Skeletal muscle satellite cell (primary cell): ENCODE data around the gene TRHDE.
A peak's percentile ranks its signal among the peaks of the same experiment; 100 is the strongest.

Experiments used
- H3K27me3 ChIP-seq: 2 replicates; pipeline ENCODE4 v1.7.0; 2013; ENCODE audit warnings: low read length; ENCODE audit not compliant: control insufficient read depth, insufficient read depth
- H3K36me3 ChIP-seq: 2 replicates; pipeline ENCODE4 v1.7.0; 2013; ENCODE audit warnings: mild to moderate bottlenecking, control low read depth, low read length; ENCODE audit not compliant: insufficient read depth
- H3K4me1 ChIP-seq: 2 replicates; pipeline ENCODE4 v1.7.0; 2013; ENCODE audit warnings: low read length; ENCODE audit not compliant: control insufficient read depth, insufficient read depth
- H3K4me2 ChIP-seq: 2 replicates; pipeline ENCODE4 v1.7.0; 2013; ENCODE audit warnings: mild to moderate bottlenecking, low read length
- H3K4me3 ChIP-seq: 2 replicates; pipeline ENCODE4 v1.7.0; 2013; ENCODE audit warnings: low read length
- H3K9ac ChIP-seq: 2 replicates; pipeline ENCODE4 v1.7.0; 2013; ENCODE audit warnings: mild to moderate bottlenecking, low read depth, low read length, moderate library complexity
- H3K9me3 ChIP-seq: replicated peaks from 2 replicates; pipeline ENCODE4 v1.7.0; 2013; ENCODE audit warnings: mild to moderate bottlenecking, control low read depth, low read length

The TRHDE gene

DNA sequence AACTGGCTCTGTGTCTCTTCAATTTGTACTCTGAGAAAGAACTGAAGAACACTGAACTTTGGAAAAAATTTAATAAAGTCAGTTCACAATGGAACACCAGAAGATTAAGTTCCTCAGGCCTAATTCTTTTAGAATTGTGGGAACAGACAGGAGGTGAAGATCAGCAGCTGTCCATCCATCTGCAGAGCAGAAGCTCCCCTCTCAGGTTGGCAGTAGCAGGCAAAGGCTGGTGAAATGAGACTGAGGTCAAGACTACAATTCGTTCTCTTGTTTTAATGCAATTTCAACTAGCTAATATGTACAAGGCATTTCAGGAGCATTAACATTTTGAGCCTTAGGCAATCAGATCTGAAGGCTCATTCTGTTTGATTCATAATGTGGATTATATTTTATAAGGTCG, 10.3 kb upstream of the TRHDE start:
- Histone ChIP-seq H3K9me3 (no peaks in the 10 kb centered on the region), H3K27me3 (no peaks in the 10 kb centered on the region)

DNA sequence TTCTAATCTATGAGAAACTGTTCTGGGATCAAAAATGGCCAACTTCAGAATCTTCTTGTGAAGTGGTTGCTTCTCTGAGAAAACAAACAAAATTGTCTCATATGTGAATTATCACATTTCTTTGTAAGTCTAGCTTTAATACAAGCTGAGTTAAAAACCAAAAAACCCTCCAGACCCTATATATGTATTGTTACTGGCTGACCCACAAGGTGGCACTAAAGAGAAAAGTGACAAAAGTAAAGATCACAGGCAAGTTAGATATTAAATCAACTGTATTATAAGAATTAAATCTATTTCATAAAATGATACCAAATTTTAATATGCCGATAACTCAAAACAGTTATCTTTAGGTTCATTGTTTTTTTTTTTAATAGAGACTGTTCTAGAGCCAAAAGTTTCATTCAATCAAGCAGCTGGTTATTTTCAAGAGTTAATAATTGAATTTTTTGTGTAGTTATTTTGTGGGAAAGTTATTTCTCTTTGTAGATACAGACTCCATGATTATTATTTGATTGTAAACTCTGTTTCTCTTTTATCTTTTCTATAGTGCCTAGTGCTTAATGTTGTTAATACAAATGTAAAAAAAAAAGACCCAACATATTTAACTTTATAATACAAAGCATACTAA, 7.5 kb upstream of the TRHDE start:
- Histone ChIP-seq H3K27me3 (no peaks in the 10 kb centered on the region), H3K9ac (no peak overlapping the region), H3K36me3 (no peaks in the 10 kb centered on the region), H3K4me1 (no peaks in the 10 kb centered on the region), H3K9me3 (no peaks in the 10 kb centered on the region), H3K4me2 (no peak overlapping the region), H3K4me3 (no peak overlapping the region)

More for the DNA sequence above, 10.3 kb upstream of the TRHDE start:
- no peak overlapping the region for H3K4me2 ChIP-seq
- H3K9ac ChIP-seq = no peak overlapping the region
- no peaks in the 10 kb centered on the region for H3K4me1 ChIP-seq
- H3K36me3 ChIP-seq = no peaks in the 10 kb centered on the region
- H3K4me3 ChIP-seq = no peak overlapping the region

DNA sequence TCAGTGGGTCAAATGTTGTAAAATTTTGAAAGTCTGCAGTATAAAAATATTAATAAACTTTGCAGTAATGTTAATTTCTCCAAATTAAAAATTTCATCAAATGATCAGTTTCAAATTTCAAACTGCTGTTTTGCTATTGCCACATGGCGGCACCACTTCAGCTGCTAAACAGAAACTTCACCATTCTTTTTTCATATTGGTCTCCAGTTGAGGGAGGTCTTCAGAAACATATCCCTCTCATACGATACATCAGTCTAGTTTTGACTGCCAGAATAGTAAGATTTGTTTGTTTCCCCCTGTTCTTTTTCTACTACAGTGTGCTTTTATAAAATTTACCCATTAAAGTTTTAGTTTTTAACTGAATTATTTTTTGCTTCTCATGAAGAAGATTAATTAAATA, 4.2 kb upstream of the TRHDE start:
- peak overlapping the region; percentile 35 for H3K4me2 ChIP-seq
- peaks cover 4% of the 10 kb centered on the region for H3K4me1 ChIP-seq
- H3K9ac ChIP-seq = no peak overlapping the region
- H3K36me3 ChIP-seq = no peaks in the 10 kb centered on the region
- H3K27me3 ChIP-seq = peaks cover 7% of the 10 kb centered on the region
- peak overlapping the region; percentile 10 for H3K4me3 ChIP-seq
- no peaks in the 10 kb centered on the region for H3K9me3 ChIP-seq

DNA sequence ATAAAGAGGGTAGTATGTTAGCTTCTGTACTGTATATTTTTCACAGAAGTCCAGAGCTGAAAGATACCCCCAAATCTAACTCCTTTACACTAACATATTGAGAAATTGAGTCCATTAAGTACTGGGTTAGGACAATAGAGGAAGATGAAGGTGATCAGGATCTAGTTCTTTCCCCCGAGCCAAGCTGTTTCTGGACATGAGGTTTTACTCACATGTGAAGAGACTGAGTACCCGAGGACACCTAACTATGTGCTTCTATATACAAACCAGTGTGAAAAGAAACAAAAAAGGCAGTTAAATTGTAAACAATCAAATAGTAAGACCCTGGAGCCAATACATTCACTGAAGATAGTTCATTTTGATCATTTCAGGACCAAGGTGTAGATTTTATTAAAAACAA, 3.8 kb upstream of the TRHDE start:
- H3K9ac ChIP-seq = no peak overlapping the region
- peaks cover 11% of the 10 kb centered on the region for H3K27me3 ChIP-seq
- H3K4me2 ChIP-seq = peak overlapping the region; percentile 35
- peak overlapping the region; percentile 10 for H3K4me3 ChIP-seq
- peaks cover 8% of the 10 kb centered on the region for H3K4me1 ChIP-seq
- no peaks in the 10 kb centered on the region for H3K36me3 ChIP-seq
- no peaks in the 10 kb centered on the region for H3K9me3 ChIP-seq

DNA sequence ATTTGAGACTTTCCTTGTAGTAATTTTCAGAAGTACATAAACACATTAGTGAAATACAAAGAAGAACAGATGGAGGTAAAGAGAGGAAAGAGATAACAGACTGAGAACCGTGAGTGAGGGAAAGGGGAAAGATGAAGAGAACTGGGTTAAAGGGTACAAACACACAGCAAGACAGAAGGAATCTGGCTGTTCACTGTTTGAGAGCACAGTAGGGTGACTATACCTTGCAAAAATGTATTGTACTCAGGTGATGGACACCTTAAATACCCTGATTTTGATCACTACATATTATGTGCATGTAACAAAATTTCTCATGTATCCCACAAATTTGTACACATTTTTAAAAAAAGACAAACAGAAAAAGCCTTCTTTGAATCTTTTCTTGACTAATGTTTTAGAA, 2.7 kb upstream of the TRHDE start:
- Histone ChIP-seq H3K27me3 (peaks cover 21% of the 10 kb centered on the region), H3K9me3 (no peaks in the 10 kb centered on the region), H3K4me1 (peaks cover 10% of the 10 kb centered on the region), H3K4me2 (peak overlapping the region; percentile 94), H3K9ac (peak overlapping the region; percentile 64), H3K4me3 (peak overlapping the region; percentile 87), H3K36me3 (no peaks in the 10 kb centered on the region)

DNA sequence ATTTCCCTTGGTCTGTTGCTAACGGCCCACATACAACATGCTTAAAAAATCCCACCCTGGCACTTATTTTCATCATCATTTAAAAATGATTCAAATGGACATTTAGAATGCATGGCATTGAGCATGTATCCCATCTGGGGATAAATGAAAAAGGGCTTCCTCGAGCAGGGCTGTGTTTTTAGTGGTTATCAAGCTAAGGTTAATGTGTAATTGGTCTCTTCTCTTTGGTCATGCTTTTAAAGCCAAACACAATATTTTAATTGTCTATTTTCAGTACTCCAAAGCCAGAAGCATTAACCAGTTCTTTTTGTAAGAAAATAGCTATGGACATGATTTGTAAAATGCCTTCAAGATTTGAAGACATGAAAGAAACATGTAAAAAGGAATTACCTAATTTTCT, 1.9 kb upstream of the TRHDE start:
- peaks cover 10% of the 10 kb centered on the region for H3K4me1 ChIP-seq
- H3K36me3 ChIP-seq = no peaks in the 10 kb centered on the region
- H3K9me3 ChIP-seq = no peaks in the 10 kb centered on the region
- H3K9ac ChIP-seq = peak overlapping the region; percentile 64
- H3K27me3 ChIP-seq = peaks cover 23% of the 10 kb centered on the region
- H3K4me3 ChIP-seq = peak overlapping the region; percentile 87
- H3K4me2 ChIP-seq = peak overlapping the region; percentile 94

DNA sequence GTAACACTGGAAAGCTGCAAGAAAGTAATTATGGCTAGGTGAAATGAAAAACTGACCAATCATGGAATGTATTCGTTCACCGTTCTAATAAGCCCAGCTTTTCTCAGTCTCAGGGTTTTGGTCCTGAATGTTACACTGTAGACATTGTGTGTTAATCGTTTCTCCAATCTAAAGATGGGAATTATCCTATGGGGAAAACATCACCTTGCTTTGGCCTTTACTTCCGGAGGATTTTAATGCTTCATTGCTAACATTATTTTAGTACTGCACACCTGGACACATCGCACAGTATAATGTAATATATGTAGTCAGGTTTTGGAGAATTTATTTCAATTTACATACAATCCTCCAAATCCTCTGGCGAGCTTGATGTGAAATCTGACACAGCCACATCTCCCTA, 1.2 kb upstream of the TRHDE start:
- peak overlapping the region; percentile 94 for H3K4me2 ChIP-seq
- H3K4me3 ChIP-seq = peak overlapping the region; percentile 87
- peaks cover 23% of the 10 kb centered on the region for H3K27me3 ChIP-seq
- H3K4me1 ChIP-seq = peaks cover 10% of the 10 kb centered on the region
- no peaks in the 10 kb centered on the region for H3K36me3 ChIP-seq
- H3K9me3 ChIP-seq = no peaks in the 10 kb centered on the region
- H3K9ac ChIP-seq = peak overlapping the region; percentile 64

DNA sequence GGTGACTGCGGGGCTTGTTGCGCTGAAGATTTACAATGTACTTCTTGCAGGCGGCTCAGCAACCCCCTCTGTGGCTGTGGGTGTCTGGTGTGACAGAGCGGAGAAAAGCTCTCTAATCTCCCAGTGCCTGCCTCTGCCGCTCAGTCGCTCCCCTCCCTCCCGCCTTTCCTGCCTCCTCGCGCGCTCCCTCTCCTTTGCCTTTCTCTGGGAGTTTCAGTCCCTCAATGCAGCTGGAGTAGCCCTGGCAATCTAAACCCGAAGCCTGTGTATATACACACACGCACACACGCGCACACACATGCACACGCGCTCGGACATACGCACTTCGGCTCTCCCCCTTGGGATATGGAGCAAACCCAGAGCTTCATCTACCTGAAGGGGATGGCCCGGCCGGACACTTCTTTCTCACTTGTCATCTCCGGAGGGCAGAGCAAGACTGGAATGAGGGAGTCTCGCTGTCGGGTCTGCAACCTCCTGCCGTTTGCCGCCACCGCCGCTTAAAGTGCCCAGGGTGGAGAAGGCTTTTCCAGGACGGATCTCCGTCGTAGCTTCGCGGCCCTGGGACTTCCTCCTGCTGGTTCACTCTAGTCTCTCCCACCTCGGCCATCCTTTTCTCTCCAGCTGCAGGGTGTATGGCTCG, 599 bp upstream of the TRHDE start:
- Histone ChIP-seq H3K4me3 (peak overlapping the region; percentile 87), H3K9me3 (no peaks in the 10 kb centered on the region), H3K4me2 (peak overlapping the region; percentile 94), H3K9ac (peak overlapping the region; percentile 64), H3K4me1 (peaks cover 13% of the 10 kb centered on the region), H3K36me3 (no peaks in the 10 kb centered on the region), H3K27me3 (peaks cover 23% of the 10 kb centered on the region)

DNA sequence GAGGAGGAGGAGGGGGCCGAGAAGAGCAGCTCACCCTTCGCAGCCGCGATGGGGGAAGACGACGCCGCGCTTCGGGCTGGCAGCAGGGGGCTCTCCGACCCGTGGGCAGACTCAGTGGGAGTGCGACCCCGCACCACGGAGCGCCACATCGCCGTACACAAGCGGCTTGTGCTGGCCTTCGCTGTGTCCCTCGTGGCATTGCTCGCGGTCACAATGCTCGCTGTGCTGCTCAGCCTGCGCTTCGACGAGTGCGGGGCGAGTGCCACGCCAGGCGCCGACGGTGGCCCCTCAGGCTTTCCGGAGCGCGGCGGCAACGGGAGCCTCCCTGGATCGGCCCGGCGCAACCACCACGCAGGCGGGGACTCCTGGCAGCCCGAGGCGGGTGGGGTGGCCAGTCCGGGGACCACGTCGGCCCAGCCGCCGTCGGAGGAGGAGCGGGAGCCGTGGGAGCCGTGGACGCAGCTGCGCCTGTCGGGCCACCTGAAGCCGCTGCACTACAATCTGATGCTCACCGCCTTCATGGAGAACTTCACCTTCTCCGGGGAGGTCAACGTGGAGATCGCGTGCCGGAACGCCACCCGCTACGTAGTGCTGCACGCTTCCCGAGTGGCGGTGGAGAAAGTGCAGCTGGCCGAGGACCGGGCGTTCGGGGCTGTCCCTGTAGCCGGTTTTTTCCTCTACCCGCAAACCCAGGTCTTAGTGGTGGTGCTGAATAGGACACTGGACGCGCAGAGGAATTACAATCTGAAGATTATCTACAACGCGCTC, 745 bp downstream of the TRHDE start:
- Histone ChIP-seq H3K4me3 (peak overlapping the region; percentile 87), H3K36me3 (no peaks in the 10 kb centered on the region), H3K27me3 (peaks cover 23% of the 10 kb centered on the region), H3K9me3 (no peaks in the 10 kb centered on the region), H3K9ac (peak overlapping the region; percentile 64), H3K4me1 (peaks cover 21% of the 10 kb centered on the region), H3K4me2 (peak overlapping the region; percentile 94)

DNA sequence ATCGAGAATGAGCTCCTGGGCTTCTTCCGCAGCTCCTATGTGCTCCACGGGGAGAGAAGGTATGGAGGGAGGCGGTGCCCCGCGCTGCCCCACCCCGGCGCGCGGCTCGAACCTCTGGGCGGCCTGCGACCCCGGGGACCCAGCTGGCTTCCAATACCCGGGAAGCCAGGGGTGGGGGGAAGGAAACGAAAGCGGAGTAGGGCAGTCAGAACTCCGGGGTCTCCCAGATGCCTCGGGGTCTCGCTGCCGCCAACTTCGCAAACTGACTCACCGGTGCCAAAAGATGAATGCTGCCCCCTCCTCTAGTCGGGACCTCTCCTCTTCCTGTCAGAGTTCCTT, 1.3 kb downstream of the TRHDE start:
- Histone ChIP-seq H3K9me3 (no peaks in the 10 kb centered on the region), H3K27me3 (peaks cover 23% of the 10 kb centered on the region), H3K9ac (peak overlapping the region; percentile 64), H3K4me1 (peaks cover 21% of the 10 kb centered on the region), H3K4me2 (peak overlapping the region; percentile 94), H3K36me3 (no peaks in the 10 kb centered on the region), H3K4me3 (peak overlapping the region; percentile 87)

DNA sequence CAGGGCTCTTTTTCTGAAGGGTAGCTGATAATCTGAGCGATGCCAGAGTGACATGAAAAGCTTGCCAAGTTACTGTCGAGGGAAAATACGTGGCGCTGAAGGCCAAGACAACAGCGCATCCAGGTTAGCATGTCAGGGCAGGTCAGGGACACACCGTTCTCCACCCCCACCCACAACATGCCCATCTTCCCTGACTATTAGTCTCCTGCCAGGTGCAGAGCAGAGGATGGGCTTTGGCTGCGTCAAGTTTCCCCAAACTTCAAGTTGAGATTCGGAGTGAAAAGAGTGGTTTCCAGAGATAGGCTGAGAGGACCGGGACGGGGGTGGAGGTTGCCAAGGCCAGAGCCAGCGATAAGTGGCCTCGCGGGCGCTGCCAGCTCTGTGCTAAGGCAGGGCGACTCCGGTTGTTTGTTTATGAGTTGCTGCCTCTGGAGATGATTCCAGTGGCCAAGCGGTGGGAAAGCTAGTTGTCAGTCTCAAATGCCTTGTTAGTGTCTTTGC, 1.7 kb downstream of the TRHDE start:
- Histone ChIP-seq H3K4me1 (peaks cover 21% of the 10 kb centered on the region), H3K9ac (peak overlapping the region; percentile 64), H3K9me3 (no peaks in the 10 kb centered on the region), H3K4me3 (peak overlapping the region; percentile 87), H3K27me3 (peaks cover 23% of the 10 kb centered on the region), H3K36me3 (no peaks in the 10 kb centered on the region), H3K4me2 (peak overlapping the region; percentile 94)
